GM21786 (cell line): ENCODE measurements around the gene SEMA4D.
A peak's percentile ranks its signal among the peaks of the same experiment; 100 is the strongest.

Experiments used
- ATAC-seq: cut with Tn5 transposase; IDR thresholded peaks from one replicate; pipeline ENCODE4 v1.9.1; 2021; ENCODE audit not compliant: unreplicated experiment

Gene SEMA4D

GRCh38 chr9:89329917-89330316, 168.0 kb downstream of the SEMA4D start:
- no peak for ATAC-seq

GRCh38 chr9:89328064-89328463, 169.8 kb downstream of the SEMA4D start:
- ATAC-seq, result no peak

DNA sequence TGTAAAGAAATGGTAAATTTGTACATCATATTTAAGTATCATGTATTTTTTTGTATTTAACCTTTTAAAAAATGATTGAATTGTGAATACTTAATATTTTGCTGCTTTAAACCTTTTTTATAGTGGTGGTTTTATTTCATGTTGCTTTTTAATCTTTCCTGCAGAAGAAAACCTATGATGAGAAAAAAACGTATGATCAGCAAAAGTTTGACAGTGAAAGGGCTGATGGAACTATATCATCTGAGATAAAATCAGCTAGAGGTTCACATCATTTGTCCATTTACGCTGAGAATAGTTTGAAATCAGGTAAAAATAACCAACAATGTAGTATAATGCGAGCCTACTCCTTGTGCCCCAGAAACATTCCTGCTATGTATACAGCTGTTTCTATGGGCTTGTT, 172.2 kb downstream of the SEMA4D start:
- no peak for ATAC-seq

DNA sequence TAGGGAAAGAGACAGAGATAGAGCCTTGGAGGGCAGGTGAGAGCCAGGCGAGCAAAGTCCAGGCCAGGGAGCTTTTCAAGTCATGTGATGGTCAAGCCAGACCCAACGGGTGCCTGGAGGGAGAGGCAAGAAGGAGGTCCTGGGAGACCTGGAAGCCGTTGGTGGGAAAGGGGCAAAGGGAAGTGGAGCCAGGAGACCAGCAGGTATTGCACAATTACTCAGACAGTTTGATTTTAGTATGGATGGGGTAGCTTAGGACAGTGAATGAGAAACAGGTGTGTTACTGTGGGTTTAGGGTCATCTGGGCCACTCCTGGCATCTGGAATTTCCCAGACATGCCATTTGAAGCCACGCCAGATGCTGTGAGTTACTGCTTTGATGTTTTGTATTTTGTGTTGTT, 174.5 kb downstream of the SEMA4D start:
- ATAC-seq, result no peak

- no peak for ATAC-seq
Observed at GRCh38 chr9:89319015-89319905, 178.7 kb downstream of the SEMA4D start.

DNA sequence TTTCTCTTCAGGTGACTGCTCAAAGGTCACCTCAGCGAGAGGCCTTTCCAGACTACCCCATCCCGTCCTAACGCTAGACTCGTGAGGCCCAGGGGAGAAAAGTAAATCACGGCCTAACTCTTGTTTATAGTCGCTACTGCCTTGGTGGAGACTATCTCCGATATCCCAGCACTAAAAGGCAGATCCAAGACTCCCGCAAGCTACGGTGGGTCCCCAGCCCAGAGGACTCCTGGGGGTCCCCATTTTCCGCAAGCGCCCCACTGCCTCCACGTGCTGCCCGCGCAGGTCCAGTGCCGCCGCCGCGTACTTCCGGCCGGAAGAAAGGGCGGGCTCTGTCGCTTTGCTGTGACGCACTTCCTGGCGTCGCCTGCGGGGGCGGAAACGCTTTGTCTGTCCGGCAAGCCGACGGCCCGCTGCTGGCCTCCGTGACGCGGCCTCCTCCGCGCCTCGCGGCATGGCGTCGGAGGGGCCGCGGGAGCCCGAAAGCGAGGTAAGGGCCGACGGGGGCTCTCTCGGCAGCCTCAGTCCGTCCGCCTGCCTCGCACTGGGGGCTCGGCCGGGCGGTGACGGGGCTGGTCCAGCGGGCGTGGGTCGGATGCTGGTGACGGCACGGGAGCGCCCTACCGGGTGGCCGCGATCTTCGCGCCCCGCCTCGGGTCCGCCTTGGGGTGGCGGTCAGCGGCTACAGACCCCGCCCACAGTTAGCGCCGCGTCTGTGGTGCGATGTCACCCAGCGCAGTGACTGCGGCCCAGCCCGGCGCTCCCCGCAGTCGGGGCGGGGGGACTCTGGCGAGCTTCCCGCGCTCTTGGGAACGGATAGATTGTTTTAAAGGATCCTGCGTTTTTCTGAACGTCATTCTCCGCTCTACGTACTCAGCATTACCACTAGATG, 179.5 kb downstream of the SEMA4D start, which contains the start of gene SECISBP2:
Gene SECISBP2, plus strand, starts transcription at position 378 of the 892 bp plus-strand sequence. Its CDS starts 77 bp downstream, at position 455.
- ATAC-seq, result peak; percentile 90

- ATAC-seq, result no peak
Observed at GRCh38 chr9:89317282-89317681, 180.6 kb downstream of the SEMA4D start.

DNA sequence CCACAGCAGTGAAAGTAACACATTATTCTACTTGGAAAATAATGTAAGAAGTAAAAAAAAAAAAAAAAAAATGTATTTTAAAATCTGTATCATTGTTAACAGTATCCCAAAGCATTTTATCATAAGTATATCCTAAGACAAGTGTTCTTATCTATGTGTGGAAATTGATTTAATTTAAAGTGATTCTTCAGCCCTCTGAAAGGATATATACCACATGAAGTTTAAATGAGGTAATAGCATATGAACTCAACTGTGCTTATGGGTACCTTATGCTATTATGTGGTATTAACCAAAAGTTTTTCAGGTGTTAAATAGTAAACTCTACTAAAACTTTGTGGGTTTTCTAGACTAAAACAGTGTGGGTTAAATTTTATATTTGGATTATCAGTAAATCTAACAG, 182.4 kb downstream of the SEMA4D start:
- no peak for ATAC-seq

DNA sequence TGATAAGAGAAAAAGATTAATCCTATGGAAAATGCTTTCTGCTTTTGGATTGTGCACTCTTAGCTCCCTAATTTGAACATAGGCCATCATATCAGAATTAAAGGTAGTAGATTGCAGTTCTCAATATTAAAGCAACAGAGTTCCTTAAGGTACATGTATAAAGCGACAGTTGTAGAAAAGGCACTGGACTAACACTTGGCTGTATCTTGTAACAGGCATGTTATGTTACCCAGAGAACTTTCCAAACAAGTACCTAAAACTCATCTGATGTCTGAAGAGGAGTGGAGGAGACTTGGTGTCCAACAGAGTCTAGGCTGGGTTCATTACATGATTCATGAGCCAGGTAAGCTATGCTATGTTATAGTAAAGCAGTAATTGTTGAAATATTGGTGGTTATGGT, 183.0 kb downstream of the SEMA4D start:
- no peak for ATAC-seq

DNA sequence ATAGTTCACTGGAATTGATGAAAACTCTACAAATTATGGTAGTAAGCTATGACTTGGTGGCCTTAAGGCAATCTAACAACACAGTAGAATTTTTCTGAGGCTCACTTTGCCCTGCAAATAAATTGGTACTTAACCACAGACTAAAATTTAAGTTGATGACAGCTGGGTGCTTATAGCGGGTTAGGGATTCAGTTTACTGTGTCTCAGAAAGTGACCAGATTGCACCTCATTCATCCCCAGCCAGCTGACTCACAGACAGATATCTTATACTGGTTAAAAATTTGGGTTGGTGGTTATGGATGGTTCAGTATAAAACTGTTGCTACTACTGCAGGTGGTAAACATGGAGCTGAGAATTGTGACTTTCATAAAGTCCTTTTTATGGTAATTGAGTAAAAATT, 184.1 kb downstream of the SEMA4D start:
- no peak for ATAC-seq

- ATAC-seq, result no peak
Observed at GRCh38 chr9:89312222-89312571, 185.7 kb downstream of the SEMA4D start.

DNA sequence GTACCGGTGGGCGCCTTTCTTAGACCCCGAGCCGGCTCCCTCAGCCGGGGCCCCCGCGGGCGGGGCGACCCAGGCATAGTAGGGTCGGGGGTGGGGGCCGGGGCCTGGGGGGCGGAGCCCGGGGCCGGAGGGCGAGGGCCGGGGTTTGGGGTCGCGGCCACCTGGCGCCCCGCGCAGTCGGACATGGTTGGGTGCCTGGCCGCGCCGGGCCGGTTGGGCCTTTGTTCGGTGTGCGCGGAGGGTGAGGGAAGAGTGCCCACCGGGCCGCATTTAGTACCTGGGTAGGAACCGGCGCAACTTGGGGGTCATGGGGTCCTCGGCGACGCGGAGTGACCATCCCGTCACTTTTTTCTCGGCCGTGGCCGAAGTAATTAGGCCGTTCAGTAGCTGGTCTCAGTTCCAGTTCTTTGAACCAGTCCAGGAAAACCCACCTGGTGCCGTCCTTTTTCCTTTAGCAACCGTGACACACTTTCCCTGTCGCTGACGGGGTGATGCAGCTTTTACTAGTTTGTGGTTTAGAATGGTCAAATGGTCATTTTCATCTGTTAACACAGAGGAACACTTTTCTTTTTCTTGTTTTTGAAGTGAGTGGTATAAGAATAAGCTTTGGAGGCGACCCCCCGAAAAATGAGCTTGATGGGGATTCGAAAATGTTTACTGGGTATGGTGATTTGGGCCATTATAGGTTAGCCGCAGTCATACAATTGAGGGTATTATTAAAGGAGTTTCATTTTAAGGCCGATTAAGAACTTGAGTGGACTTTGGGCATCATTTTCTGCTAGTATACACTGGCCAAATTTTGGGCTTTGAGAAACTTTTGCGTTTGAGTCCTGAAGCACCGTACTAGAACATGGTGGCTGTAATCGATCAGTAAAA, 186.3 kb downstream of the SEMA4D start:
- no peak for ATAC-seq
